GM12801 (cell line): Measurements from ENCODE around the gene HOXA10.

Source experiments
- CTCF ChIP-seq: IDR thresholded peaks from one replicate; pipeline ENCODE4 v1.5.1; 2011; ENCODE audit warnings: control low read depth; ENCODE audit not compliant: insufficient read length; ENCODE audit errors: extremely low read depth

HOXA10 gene

GRCh38 chr7:27153526-27153925 lies 20.6 kb downstream of the HOXA10 start:
- no peak for TF ChIP-seq CTCF

- no peak for TF ChIP-seq CTCF
Measured at GRCh38 chr7:27152816-27153442, 21.2 kb downstream of the HOXA10 start.

GRCh38 chr7:27151931-27152815 lies 21.9 kb downstream of the HOXA10 start, which contains the start of gene HOXA3:
Gene HOXA3 (minus strand): TSS chr7:27152583. CDS start chr7:27110640, 41,943 bp downstream.
- no peak for TF ChIP-seq CTCF

- no peak for TF ChIP-seq CTCF
Measured at GRCh38 chr7:27151341-27151930, 22.7 kb downstream of the HOXA10 start.

- TF ChIP-seq CTCF = no peak
Measured at GRCh38 chr7:27150568-27151340, 23.4 kb downstream of the HOXA10 start.

- TF ChIP-seq CTCF = no peak
Measured at GRCh38 chr7:27149842-27150567, 24.1 kb downstream of the HOXA10 start.
